Stimulated activated CD4-positive, alpha-beta T cell treated with anti-CD3 and anti-CD28 coated beads, TNF-alpha, amount 100 ng/mL, for 4 hours (primary cell): Measurements from ENCODE around the gene SNAP29.
"Not testable (repeated sequence)": the region's sequence is repeated elsewhere in the genome, so short reads cannot be mapped to it uniquely, and the experiment has no call there.

Experiments used
- DNase-seq, 3 experiments: peaks; one replicate each; pipeline ENCODE4 v3.0.0-alpha.2; 2020; ENCODE audit warnings: low read depth in 3 of 3

SNAP29 gene

DNA sequence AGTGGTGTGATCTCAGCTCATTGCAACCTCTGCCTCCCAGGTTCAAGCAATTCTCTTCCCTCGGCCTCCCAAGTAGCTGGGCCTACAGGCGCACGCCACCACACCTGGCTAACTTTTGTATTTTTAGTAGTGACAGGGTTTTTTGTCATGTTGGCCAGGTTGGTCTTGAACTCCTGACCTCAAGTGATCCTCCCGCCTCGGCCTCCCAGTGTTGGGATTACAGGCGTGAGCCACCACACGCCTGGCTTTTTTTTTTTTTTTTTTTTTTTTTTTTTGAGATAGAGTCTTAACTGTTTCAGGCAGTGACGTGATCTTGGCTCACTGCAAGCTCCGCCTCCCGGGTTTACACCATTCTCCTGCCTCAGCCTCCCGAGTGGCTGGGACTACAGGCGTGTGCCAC is 71.6 kb downstream of the SNAP29 start:
- not testable (repeated sequence) for DNase-seq

DNA sequence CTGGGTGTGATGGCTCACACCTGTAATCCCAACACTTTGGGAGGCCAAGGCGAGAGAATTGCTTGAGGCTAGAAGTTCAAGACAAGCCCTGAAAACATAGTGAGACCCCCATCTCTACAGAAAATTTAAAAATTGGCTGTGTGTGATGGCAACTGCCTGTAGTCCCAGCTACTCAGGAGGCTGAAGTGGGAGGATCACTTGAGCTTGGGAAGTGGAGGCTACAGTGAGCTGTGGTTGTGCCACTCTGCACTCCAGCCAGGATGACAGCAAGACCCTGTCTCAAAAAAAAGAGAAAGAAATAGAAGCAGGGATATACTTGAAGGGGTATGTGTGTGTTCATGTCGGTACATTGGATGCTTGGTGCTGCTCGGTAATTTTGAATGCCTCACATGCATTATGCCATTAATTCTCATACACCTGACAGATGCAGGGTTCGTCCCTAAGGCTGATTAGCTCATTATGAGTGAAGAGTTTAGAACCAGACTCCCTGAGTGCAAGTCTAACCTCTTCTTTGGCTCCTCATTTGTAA is 72.4 kb downstream of the SNAP29 start:
- no peak for DNase-seq

DNA sequence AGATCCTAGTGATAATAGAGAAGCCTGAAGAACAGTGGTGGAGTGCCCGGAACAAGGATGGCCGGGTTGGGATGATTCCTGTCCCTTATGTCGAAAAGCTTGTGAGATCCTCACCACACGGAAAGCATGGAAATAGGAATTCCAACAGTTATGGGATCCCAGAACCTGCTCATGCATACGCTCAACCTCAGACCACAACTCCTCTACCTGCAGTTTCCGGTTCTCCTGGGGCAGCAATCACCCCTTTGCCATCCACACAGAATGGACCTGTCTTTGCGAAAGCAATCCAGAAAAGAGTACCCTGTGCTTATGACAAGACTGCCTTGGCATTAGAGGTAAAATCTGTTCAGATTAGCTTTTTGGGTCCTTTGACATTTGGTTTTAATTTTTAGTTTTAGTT is 75.1 kb downstream of the SNAP29 start:
- no peak for DNase-seq

- not testable (repeated sequence) for DNase-seq
Observed at GRCh38 chr22:20935049-20935448, 76.2 kb downstream of the SNAP29 start.

DNA sequence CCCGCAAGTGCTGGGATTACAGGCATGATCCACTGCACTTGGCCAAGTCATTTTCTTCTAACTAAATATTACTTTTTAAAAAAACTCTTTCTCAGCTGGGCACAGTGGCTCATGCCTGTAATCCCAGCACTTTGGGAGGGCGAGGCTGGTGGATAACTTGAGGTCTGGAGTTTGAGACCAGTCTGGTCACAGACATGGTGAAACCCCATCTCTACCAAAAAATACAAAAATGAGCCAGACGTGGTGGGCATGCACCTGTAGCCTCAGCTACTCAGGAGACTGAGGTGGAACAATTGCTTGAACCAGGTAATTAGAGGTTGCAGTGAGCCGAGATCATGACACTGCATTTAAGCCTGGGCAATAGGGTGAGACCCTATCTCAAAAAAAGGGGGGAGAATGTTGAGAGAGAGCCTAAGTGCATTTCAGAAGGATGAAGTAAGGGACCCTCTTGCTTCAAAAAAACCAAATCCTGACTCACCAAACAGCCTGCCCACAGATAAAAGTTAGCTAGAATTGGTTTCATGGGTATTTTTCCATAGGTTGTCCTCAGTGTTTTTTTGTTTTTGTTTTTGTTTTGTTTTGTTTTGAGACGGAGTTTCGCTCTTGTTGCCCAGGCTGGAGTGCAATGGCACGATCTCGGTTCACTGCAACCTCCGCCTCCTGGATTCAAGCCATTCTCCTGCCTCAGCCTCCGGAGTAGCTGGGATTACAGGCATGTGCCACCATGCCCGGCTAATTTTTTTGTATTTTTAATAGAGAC is 77.2 kb downstream of the SNAP29 start:
- not testable (repeated sequence) for DNase-seq

DNA sequence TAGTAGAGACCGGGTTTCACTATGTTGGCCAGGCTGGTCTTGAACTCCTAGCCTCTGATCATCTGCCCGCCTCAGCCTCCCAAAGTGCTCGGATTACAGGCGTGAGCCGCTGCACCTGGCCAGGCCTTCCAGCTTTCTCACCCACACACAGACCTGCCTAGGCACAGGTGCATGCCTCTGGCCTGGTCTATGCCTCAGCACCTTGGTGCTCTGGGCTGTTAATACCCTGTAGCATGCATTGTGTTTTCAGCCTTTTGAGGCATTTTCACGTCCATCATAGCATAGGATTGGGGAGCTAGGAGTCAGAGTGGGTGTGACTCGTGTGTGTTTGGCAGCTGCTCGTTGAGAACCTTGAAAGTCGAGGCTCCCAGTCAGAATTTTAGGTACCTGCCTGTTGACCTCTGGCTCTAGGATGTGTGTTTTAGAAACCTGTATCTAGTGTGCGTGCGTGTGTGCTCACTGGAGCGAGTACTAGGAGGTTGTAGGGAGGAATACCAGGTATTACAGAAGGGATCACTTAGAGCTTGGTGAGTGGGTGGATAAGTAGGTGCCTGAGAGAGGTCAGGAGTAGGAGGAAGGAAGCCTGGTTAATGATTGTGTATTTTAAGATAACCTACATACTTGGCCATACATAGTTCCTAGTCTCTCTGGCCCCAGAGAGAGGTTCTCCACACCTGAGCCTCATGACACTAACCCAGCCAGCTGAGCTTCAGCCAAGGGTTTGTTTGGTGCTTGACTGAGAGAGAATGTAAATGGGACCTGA is 78.4 kb downstream of the SNAP29 start:
- no peak for DNase-seq

GRCh38 chr22:20937794-20938671 is 79.2 kb downstream of the SNAP29 start:
- DNase-seq = no peak

DNA sequence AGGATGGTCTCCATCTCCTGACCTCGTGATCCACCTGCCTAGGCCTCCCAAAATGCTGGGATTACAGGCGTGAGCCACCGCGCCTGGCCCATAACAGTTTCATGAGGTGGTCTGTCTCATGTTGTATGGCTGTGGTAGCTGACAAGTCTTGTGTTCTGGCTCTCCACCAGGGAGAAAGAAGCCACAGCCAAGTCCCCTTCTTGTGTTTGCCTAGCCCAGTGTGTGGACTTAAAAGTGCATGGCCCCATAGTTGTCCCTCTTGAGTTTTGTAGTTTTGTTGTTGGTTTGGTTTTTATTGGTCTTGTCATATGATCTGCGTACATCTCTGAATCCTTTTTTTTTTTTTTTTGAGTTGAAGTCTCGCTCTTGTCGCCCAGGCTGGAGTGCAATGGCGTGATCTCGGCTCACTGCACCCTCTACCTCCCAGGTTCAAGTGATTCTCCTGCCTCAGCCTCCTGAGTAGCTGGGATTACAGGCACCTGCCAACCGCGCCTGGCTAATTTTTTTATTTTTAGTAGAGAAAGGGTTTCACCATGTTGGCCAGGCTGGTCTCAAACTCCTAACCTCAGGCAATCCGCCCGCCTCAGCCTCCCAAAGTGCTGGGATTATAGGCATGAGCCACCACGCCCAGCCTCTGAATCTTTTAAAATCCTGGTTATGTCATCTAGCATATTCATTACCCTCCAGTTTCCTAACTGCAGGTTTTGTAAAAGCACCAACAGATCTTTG is 80.8 kb downstream of the SNAP29 start:
- not testable (repeated sequence) for DNase-seq

DNA sequence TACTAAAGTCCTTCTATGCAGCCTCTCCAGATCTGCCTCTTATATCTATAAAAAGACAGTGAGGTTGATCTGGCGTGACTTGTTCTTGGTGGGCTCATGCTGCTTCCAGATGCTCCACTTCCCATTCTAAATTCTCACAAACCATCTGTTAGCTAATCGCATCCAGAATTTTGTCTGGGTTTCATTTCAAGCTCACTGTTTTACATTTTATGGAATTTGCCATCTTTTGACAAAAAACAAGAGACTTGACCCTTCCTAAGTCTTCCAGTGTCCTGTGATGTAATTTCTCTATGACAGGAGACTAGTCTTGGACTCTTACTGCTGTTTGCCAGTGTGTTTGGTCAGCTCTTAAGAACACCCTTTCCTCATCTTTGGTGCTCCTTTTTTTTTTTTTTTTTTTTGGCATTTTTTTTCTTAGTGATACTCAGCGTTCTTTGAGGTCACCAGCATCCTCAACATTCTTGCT is 81.4 kb downstream of the SNAP29 start:
- DNase-seq = no peak
